NB4 (cell line): Measurements from ENCODE around the gene STK39.

Source experiments
- DNase-seq: peaks from one replicate; pipeline ENCODE4 v3.0.0; 2010; ENCODE audit warnings: low read depth
- H3K4me3 ChIP-seq: one replicate; pipeline ENCODE4 v1.5.1; 2011; ENCODE audit warnings: mild to moderate bottlenecking, low read depth, low read length, moderate library complexity
- MYC ChIP-seq: IDR thresholded peaks from 2 replicates; pipeline ENCODE4 v1.6.1; 2011; ENCODE audit warnings: low read depth, low read length
- POLR2A ChIP-seq: IDR thresholded peaks from 2 replicates; pipeline ENCODE4 v1.6.1; 2011; ENCODE audit warnings: mild to moderate bottlenecking; ENCODE audit not compliant: insufficient read length; ENCODE audit errors: extremely low read depth
- TF ChIP-seq, protein P1 (sequence below): IDR thresholded peaks from 2 replicates; pipeline ENCODE4 v1.6.1; 2011; ENCODE audit warnings: low read depth, low read length
- TF ChIP-seq, protein P2 (sequence below): IDR thresholded peaks from one replicate; pipeline ENCODE4 v1.5.1; 2012; ENCODE audit warnings: low read depth, low read length

The STK39 gene

DNA sequence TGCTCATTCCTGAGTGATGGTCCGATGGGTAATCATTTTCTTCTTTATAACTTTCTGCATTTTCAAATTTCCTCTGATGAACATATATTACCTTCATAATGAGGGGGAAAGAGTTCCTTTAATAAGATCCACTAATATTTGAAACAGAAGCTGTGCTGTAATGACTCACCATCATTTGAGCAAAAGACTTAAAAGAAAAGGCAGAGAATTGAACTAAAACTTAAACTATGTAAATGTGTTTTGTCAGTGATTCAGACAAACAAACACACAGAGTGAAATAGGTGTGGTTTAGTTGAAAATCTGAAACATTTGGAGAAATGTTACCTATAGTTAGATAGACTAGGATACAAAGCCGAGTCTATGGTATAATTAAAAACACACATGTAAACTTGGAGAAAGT is 209.6 kb downstream of the STK39 start:
- TF ChIP-seq, protein P1, sequence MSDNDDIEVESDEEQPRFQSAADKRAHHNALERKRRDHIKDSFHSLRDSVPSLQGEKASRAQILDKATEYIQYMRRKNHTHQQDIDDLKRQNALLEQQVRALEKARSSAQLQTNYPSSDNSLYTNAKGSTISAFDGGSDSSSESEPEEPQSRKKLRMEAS = no peak
- TF ChIP-seq, protein P2, sequence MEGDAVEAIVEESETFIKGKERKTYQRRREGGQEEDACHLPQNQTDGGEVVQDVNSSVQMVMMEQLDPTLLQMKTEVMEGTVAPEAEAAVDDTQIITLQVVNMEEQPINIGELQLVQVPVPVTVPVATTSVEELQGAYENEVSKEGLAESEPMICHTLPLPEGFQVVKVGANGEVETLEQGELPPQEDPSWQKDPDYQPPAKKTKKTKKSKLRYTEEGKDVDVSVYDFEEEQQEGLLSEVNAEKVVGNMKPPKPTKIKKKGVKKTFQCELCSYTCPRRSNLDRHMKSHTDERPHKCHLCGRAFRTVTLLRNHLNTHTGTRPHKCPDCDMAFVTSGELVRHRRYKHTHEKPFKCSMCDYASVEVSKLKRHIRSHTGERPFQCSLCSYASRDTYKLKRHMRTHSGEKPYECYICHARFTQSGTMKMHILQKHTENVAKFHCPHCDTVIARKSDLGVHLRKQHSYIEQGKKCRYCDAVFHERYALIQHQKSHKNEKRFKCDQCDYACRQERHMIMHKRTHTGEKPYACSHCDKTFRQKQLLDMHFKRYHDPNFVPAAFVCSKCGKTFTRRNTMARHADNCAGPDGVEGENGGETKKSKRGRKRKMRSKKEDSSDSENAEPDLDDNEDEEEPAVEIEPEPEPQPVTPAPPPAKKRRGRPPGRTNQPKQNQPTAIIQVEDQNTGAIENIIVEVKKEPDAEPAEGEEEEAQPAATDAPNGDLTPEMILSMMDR = no peak
- no peak for TF ChIP-seq MYC
- DNase-seq = no peak
- no peak overlapping the region for H3K4me3 ChIP-seq

DNA sequence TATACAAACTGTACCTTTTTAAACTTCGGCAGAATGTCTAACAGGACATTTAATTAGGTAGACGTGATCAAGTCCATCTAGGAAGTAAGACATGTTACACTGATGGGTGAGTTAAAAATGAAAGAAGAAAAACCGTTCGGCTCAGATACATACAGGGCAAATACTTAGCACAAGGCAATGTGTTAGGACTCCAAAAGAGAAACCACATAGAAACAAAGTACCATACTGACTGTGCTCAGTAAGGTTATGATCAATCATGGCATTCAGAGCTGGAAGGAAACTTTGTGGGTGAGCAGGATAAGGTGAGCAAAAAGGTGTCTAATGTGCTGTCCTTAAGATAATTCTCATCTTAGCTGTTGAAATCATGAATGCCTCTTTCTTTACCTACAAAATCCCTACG is 211.9 kb downstream of the STK39 start:
- TF ChIP-seq MYC = no peak
- no peak for TF ChIP-seq POLR2A
- TF ChIP-seq, protein P1 = no peak
- TF ChIP-seq, protein P2 = no peak
- no peak overlapping the region for H3K4me3 ChIP-seq
- no peak for DNase-seq

DNA sequence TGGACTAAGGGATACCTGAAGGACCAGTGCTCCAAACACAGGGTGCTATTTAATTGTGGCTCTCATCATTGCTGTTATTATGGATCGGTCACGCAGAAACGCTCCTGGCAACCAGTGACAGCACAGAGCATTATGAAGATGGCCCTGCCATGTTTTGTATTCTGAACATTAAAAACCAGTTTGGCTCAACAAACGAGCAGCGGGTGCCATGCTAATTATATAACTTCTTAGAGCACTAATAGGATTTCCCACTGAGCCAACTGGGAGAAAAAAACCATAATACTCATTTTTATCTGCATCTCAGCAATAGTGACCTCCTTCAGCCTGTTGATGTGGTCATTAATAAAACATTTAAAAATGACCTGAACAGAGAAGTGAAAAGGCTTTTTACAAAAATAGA is 212.8 kb downstream of the STK39 start:
- H3K4me3 ChIP-seq = no peak overlapping the region
- TF ChIP-seq, protein P2 = no peak
- TF ChIP-seq, protein P1 = no peak
- no peak for DNase-seq

DNA sequence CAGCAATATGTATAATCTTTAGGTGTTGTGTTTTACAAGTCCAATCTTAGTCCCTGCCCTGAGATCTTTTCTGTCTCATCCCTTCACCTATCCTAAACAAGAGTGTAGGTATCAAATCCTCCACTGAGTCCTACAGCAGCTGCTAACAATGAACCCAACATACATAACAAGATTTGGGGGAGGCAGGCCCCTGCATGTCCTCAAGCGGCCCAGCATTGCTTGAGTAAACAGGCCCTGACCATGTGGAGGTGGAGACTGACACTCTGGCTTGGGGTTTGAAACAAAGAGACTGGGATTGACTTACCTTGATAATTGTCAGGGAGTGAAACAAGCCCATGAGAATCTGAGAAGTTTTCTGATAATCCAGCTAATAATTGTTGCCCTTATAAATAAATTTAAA is 213.4 kb downstream of the STK39 start:
- no peak for DNase-seq
- TF ChIP-seq MYC (no peak), POLR2A (no peak)
- TF ChIP-seq, protein P1 = no peak
- TF ChIP-seq, protein P2 = no peak
- H3K4me3 ChIP-seq = no peak overlapping the region

DNA sequence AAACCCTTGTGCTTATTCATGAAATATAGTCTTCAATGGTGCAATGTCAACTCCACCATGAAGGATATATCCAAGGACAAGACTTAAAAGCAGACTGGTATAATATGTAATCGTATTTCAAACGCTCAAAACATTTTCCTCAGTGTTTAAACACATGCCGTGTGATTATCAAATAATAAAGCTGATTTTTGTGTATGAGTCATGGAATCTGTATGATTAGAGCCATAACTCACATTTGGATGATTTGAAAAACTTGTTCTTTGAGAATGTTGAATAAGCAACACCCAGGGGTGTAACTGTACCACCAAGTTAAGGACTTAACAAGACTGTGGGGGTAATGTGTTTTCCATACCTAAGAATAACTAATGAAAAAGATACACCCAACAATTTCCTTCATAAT is 215.3 kb downstream of the STK39 start:
- TF ChIP-seq, protein P1 = no peak
- TF ChIP-seq, protein P2 = no peak
- TF ChIP-seq POLR2A (no peak), MYC (no peak)
- no peak overlapping the region for H3K4me3 ChIP-seq
- no peak for DNase-seq
